NCI-H1105 treated with DMSO at 0.1 percent for 48 hours (cell line): ENCODE data around the gene NTSR1.

Experiments used
- DNase-seq: peaks from one replicate; lab custom pipeline; 2025; lab: John Stamatoyannopoulos, UW

NTSR1 gene

DNA sequence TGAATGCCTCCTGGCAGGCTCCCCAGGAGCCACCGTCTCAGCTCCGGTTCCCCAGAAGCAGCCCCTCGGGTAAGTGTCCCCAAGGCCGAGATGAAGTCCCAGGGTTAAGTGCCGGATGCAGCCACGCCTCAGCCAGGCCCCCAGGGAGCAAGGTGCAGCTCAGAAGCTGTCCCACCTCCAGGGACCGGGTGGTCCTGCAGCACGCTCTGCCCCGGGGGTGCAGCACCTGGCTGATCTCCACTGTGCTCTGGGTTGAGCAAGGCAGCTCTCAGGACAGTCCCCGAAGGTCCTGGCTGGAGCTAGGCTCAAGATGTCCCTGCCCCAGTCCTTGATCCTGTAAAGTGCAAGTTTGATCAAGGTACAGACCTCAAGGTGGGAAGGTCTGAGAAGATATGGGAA, 15.1 kb upstream of the NTSR1 start:
- DNase-seq: no peak

DNA sequence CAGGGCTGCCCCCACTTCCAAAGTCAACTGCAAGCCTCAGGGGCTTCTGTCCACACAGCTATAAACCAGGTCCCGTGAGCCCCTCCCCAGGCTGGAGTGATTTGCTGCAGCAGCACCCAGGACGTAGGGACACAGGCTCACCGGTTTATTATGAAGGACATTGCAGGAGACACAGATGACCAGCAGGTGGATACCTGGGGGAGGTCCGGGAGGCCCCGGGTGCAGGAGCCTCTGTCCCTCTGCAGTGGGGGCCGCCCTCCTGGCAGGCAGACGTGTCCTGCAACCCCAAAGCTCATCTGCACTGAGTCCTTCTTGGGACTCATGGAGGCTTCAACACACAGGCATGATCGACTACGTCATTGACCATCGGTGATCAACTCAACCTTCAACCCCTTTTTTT, 14.5 kb upstream of the NTSR1 start:
- DNase-seq: no peak

DNA sequence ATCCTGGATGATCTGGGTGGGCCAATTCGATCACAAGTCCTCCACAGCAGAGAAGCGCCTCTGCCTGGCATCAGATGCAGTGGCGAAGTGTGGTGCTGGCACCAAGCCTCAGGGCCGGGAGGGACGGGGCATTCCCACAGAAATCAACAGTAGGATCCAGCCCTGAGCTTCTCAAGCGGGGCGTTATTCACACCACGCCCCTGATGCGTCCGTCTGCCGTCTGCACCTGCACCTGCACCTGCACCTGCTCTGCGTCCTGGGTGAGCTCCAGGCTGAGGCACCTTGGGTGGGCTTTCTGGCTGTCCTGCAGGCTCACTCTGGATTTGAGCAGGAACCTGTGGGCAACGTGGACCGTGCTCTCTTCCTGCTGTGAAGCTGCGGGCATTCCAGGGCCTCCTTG, 13.8 kb upstream of the NTSR1 start:
- peak; percentile 46 for DNase-seq

DNA sequence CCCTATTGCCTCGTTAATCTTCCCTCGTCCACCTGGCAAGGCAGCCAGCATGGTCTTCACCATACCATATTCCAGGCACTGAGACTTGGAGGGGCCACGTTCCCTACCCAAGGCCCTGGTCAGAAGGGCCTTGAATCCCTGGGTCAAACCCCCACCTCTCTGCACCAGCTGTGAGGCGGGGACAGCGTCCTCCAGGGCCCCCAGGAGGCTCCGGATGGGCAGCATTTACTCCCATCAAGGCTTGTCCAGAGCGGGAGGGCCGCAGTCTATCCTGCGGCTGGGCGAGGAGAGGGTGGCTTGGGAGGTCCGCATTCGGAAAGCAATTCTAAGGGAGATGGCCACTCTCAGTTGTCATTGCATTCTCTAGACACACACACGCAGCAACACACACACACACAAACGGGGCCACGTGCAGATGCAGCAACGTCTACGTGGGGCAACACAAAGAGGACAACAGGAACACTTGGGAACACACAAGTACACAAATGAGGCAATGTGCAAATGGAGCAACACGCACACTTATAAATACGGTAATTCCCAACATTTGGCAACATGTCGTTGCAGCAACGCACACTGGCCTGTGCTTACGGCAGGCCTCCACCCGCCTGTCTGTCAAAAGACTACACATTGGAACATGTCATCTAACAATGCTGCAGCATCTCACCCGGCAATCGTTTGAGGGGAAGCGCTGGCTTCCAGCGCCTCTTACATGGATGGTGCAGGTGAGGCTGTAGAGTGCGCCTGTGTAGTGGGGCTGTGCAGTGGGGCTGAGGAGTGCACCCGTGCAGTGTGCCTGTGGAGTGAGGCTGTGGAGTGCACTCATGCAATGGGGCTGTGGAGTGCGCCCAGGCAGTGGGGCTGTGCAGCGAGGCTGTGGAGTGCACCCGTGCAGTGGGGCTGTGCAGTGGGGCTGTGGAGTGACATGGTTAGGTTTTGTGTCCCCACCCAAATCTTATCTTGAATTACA, 12.9 kb upstream of the NTSR1 start:
- DNase-seq: no peak

DNA sequence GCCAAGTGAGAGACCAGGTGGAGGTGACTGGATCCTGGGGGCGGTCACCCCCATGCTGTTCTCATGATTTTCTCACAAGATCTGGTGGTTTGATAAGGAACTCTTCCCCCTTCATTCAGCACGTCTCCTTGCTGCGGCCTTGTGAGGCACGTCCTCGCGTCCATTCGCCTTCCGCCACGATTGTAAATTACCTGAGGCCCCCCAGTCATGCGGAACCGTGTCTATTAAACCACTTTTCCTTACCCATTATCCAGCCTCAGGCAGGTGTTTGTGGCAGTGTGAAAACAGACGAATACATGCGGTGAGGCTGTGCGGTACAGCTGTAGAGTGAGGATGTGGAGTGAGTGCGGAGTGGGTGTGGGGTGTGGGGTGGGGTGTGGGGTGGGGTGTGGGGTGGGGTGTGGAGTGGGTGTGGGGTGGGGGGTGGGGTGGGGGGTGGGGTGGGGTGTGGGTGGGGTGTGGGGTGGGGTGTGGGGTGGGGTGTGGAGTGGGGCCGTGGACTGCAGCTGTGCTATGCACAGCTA, 12.1 kb upstream of the NTSR1 start:
- no peak for DNase-seq

DNA sequence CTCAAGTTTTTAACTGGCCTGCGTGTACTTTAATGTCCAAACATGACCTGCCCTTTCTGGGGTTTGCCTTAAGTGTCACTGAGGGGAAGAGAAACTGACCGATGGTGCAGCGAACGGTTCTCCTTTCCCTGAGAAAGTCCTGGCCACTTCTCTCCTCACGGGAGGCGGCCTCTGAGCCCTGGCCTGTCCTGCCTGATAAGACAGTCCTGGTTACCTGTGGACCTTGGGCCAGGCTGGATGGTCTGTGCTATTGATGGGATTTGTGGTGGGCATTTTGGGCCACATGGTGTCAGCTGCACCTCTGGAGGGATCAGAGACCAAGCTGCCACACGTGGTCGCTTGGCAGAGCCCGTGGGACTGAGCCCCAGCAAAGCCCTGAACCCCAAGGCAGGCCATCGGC, 11.6 kb upstream of the NTSR1 start:
- no peak for DNase-seq

DNA sequence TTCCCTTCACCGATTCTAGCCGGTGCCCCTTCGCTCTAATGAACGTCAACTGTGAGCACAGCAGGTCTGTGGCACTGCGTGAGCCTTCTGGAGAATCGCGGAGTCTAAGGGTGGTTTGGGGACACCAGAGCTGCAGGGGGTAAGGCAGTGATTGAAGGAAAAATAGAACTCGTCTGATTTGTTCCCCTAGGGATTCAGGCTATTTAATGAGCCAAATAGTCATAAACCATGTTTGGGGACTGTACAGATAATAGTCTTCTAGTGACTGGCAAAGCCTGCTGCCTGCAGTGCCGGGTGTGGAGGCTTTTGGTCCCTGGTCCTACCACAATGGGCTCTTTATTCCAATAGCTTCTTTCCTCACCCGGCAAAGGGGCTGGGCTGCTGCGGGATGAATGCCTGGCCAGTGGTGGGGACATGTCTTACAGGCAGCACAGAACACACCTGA, 11.1 kb upstream of the NTSR1 start:
- no peak for DNase-seq

DNA sequence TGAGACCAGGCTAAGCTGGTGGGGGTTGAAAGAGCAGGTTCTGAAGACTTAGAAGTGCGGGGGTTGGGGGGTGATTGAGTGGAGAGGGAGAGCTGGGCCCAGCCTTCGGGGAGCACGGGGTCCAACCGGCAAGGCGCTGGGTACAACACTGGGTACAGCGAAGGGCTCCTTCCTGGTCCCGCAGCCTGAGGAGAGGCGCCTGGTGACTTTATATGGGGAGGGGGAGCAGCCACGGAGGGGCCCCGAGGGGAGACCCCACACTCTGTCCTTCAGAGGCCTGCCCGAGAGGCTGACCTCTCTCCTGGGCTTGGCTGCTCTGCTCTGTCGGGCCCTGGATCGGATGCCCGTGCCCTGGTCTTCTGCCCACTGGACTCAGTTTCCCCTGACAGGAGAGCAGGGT, 10.4 kb upstream of the NTSR1 start:
- no peak for DNase-seq

DNA sequence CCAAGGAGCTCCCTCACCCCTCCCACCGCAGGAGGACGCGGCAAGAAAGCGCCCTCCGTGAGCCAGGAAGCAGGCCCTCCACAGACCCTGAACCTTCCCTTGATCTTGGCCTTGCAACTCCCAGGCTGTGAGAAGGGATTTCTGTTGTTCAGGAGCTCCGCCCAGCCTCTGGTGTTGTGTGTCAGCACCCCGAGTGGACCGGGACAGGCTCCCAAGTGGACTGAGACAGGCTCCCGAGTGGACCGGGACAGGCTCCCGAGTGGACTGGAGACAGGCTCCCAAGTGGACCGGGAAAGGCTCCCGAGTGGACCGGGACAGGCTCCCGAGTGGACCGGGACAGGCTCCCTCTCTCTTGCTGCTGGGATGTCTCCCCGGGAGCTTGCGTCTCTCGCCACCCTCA, 9.3 kb upstream of the NTSR1 start:
- no peak for DNase-seq

DNA sequence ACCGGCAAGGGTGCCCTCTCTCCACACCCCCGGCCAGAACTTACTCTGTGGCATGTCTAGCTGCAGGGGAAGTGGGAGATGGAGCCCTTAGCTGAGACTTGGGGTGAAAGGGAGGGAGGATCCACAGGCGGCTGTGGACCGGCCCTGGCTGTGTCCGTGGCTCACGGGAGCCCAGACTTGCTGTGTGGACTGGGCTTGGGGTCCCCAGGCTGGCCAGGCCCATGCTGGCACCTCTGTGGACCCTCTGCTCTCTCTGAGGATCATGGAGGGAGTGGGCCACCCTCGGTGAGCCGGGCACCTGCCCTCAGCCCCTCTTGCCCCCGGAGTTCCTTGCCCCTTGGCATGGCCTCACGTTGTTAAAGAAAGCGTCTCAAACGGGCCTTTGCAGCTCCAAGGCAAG, 8.9 kb upstream of the NTSR1 start:
- no peak for DNase-seq

DNA sequence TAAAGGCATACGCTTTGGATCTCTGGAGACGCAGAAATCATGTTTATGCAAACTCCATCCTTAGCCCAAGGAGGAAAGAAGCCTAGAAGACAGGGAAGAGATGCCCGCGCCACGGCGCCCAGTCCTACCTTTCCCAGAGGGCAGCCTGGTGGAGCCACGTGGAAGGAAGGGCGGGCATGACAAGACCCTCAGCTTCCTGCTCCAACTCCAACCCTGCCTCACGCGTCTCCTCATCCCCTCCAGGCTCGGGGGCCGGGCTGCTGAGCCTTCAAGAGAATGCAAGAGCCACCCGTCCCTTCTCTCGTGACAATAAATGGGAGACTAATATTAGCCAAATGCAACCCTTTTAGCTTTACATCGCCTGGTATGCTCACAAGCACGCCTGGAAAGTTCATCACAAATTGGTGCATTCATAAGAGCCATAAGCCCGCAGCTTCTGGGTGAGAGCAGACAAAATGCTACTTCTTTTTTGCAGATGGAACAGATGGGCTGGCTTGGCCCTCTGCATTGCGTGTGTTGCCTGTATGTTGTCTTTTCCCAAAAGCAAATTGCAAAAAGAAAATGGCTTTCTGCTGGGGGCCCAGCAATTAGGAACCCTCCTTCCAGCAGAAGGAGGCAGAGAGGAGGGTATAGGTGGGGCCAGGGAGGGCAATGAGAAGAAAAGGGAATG, 8.2 kb upstream of the NTSR1 start:
- no peak for DNase-seq

DNA sequence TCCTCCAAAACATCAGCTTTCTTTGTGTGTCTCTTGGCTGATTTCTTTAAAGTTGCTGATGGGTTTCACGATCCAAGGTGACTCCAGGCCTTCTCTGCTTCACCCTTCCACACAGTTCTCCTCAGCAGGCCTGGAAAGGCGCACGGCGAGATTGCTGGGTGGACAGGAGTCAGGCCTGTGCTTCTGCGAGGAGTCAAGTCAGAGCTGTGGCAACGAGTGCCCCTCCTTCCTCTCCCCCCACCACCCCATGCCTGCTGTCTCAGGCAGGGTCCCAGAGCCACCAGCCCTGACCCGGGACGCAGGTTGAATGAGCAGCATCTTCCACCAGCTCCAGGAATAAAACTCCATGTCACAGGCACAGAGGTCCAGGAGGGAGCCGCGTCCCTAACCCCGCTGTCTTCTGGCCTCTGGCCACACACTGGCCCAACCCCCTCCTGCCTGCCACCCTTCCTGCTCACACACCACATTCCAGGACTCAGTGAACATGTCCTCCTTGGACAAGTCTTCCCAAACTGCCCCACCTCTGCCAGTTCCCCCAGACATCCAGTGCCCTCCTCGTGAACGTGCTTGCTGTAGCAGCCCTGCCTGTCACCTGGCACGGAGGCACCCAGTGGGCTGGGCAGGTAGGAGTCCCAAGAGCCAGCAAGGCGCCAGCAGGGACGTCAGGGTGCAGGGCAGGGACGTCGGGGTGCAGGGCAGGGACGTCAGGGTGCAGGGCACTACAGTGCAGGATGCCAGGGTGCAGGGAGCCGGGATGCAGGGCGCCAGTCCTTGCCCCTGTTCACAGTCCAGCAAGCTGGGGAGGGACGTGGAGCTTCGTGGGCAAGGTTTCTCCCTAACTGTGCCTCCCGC, 7.2 kb upstream of the NTSR1 start:
- DNase-seq: no peak

DNA sequence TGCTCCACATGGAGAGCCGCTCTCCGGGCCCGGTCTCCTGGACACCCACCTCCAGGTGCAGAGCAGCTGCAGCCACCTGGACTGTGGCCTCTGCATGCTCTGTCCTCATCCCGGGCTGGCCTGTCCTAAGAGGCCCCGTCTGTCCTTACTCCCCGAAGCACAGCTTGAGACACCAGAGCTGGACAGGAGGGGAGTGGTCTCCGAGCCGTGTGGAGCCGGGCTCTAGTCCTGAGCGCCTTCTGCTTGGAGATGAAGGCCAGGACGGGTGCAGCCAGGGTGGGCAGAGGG, 6.7 kb upstream of the NTSR1 start:
- no peak for DNase-seq

DNA sequence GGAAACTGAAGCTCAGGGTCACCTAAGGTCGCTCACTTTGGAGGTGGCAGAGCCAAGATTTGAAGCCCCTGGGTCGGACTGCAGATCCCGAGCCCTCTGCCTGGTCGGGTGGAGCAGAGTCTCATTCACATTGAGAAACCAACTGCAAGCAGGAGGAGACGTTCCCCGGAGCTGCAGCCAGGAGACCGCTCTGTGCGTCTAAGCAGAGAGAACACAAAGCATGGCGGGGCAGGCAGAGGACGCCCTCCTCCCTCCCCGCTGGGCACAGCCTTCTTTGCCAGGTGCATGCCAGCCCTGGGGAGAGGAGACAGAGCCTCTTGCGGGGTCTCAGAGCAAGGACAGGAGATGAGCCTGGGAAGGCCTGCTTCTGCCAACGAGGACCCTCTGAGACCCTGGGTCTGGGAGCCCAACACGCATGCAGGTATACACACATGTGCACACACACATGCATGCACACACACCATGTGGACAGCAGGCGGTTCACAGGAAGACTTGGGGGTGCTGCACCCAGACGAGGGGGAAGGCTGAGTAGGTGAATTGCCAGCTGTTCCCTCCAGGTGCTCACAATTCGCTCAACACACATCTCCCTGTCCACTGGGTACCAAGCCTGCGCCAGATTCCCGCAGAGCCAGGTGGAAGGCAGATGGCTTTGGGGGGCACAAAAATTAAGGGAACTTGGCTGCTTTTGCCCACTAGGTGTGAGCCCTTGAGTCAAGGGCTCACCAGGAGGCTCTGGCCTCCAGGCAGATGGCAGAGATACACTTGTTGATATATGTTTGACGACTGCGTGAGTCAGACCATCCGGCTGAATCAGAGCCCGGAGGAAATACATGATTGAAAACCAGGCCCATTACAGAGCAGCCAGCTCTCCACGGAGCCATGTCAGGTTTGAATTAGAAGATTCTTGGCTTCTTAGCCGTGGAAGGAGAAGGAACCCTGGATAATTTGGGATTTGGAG, 5.5 kb upstream of the NTSR1 start:
- no peak for DNase-seq

DNA sequence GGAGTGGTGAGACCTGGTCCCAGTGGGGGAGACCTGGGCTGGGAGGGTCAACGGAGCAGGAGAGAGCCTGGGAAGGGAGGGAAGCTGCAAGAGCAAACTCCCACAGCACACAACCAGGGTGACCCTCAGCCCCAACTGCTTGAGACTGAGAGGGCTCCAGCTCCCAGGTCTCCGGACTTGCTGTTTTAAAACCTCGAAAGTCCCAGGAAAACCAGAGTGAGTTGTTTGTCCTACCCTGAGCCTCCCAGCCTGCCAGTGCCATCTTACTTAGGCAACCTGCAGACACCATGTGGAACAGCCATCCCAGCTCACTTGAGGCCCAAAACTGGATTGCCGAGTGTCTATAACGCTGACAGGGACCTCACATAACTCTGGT, 4.8 kb upstream of the NTSR1 start:
- DNase-seq: no peak

DNA sequence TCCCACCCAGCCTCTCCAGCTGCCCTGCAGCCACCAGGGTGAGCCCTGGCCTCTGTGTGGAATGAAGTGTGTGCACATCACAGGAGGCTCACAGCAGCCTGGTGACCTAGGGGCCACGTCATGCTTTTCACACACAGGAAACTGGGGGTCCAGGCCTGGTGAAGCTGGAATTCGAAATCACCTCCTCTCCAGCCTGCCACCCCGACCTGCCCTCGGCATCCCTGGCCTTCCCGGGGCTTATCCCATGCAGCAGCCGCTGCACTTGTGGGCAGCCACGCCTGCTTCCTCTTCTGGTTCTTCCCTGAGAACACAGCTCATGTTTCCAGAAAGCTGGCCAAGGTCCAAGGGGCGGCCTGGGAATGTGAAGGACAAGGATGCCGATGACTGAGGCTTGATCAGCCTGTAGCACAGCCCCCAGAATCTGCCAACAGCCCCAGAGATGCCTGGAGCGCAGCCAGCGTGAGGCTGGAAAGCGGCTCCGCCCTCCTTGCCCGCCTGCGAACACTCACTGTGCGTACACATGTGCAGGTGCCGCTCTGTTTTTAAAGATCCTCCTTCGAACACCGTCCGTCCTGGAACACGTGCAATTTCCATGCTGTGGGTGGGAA, 4.2 kb upstream of the NTSR1 start:
- DNase-seq: peak; percentile 98

DNA sequence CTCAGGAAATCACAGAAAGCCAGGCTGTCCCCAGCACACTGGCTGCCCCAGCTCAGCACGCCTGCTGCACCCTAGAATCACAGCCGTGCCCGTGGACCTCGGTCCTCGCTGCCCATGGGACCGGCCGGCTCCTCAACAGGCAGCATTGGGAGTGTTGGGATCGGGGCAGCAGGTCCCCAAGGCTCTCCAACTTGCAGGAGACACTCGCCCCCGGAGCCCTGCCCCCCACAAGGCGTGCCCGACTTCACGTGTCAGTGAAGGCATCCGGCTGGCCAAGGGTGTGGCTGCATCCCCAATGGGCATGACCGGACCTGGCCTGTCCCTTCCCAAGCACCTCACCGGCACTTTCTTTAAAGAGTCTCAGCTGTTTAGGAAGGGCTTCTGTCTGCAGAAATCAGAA, 3.0 kb upstream of the NTSR1 start:
- DNase-seq: no peak

DNA sequence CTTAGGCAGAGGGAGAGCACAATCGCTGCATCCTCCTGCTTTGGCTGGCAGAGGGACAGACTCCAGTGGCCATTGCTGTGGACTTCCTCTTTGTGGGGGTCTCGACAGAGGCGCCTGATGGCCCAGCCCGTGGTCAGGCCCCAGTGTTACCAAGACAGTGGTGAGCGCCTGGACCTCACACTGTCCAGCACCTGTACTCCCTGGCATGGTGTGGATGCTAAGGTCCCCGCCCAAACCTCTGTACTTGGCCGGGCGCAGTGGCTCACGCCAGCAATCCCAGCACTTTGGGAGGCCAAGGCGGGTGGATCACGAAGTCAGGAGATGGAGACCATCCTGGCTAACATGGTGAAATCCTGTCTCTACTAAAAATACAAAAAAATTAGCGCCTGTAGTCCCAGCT, 2.3 kb upstream of the NTSR1 start:
- DNase-seq: no peak

DNA sequence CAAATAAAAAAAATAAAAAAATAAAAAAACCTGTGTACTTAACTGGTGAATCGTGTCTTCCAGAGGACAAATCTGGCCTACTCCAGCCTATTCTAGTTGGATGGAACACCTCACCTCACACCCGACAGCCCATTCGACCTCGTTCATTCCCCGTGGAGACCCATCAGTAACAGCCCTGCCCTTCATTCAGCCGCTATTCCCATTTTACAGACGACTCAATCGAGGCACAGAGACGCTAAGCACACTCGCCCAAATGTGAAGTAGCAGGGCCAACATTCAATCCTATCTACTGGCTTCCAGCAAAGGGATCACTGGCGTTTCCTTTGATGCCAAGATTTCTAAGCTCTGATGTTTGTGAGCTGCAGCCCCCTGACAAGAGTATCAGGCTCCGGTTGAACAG, 1.8 kb upstream of the NTSR1 start:
- DNase-seq: no peak

DNA sequence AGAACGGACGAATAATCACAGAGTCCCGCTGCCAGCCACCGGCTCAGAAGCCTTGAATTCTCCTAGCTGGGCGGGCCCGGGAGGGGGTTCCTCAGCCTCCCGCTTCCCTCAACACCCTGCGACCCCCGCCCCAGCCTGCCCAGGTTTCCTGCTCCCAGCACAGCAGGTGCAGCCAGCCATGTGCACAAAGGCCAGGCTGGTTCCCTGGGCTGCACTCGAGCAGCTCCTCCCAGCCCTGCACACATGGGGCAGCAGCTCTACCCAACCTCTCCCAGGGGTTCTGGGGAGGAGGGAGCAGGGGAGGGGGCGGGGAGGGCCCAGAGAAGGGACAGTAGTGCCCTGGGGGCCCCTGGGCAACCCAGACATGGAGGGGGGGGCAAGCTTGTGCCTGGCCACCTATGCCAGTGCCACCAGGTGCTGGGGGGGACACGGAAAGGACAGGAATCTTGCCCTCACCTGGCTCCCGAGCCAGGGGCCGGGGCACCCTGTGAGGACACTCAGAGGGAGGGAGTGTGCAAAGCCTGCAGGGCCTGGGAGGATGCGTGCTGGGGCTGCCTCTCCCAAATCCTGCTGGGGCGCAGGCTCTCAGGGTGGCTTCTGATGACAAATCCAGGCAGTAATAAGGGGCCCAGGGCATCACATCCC, 1.2 kb upstream of the NTSR1 start:
- no peak for DNase-seq
